H1 (cell line): ENCODE results near the gene FBXL14. TPM values are rescaled to one million over a fixed set of nuclear protein-coding genes. Genes with fewer than 3 reads are reported as not detected.

Source experiments
- BACH1 ChIP-seq: IDR thresholded peaks from 2 replicates; pipeline ENCODE4 v1.6.1; 2012; ENCODE audit warnings: low read length, improper control_type of control experiment
- CEBPB ChIP-seq: IDR thresholded peaks from 2 replicates; pipeline ENCODE4 v1.6.1; 2012; ENCODE audit warnings: low read depth, low read length
- CHD7 ChIP-seq: fragments of 300-600 bp; sonication (generic); IDR thresholded peaks from 2 replicates; pipeline ENCODE4 v1.7.1; 2012; ENCODE audit warnings: low read length, moderate library complexity, mild to moderate bottlenecking, inconsistent platforms; ENCODE audit not compliant: insufficient replicate concordance
- CREB1 ChIP-seq: IDR thresholded peaks from 2 replicates; pipeline ENCODE4 v1.6.1; 2012; ENCODE audit warnings: inconsistent platforms
- KDM4A ChIP-seq: IDR thresholded peaks from one replicate; pipeline ENCODE4 v1.7.1; 2012; ENCODE audit warnings: low read depth, mild to moderate bottlenecking, moderate library complexity, low read length, inconsistent platforms; ENCODE audit not compliant: severe bottlenecking
- MAFK ChIP-seq: IDR thresholded peaks from 2 replicates; pipeline ENCODE4 v1.6.1; 2012; ENCODE audit warnings: low read depth, mild to moderate bottlenecking, improper control_type of control experiment, low read length
- MAX ChIP-seq: IDR thresholded peaks from 2 replicates; pipeline ENCODE4 v1.6.1; 2012; ENCODE audit warnings: inconsistent platforms
- POLR2AphosphoS5 ChIP-seq: IDR thresholded peaks from 2 replicates; pipeline ENCODE4 v1.6.1; 2011; ENCODE audit warnings: low read depth, low read length
- RBBP5 ChIP-seq: IDR thresholded peaks from 2 replicates; pipeline ENCODE4 v1.7.1; 2012; ENCODE audit warnings: low read depth, mild to moderate bottlenecking, inconsistent platforms, low read length, moderate library complexity, borderline replicate concordance
- SIRT6 ChIP-seq: IDR thresholded peaks from one replicate; pipeline ENCODE4 v1.7.1; 2012; ENCODE audit warnings: low read length, inconsistent platforms
- SIX5 ChIP-seq: IDR thresholded peaks from 2 replicates; pipeline ENCODE4 v1.6.1; 2011; ENCODE audit warnings: mild to moderate bottlenecking, low read depth, low read length
- TAF1 ChIP-seq: IDR thresholded peaks from 2 replicates; pipeline ENCODE4 v1.6.1; 2011; ENCODE audit warnings: mild to moderate bottlenecking, low read depth, low read length
- TAF7 ChIP-seq: optimal IDR thresholded peaks from 2 replicates; pipeline ENCODE3; 2011; ENCODE audit warnings: low read depth, mild to moderate bottlenecking, inconsistent platforms, low read length, moderate library complexity, borderline replicate concordance
- TEAD4 ChIP-seq: IDR thresholded peaks from 2 replicates; pipeline ENCODE4 v1.6.1; 2012; ENCODE audit warnings: low read depth, low read length, inconsistent platforms, mixed read lengths
- polyA plus RNA-seq, 7 experiments: library from polyadenylated mRNA; depleted of rRNA in 3 of 7; stranded (reverse) in 5 of 7; unstranded in 2 of 7; fragments of >200 nt in 5 of 7; fragments of 200-250 nt in 2 of 7; gene quantifications; 1 replicate in 5 of 7; 2 replicates in 1 of 7; 4 replicates in 1 of 7; pipeline versions ENCODE4 v1.2.1 to v1.2.3, GENCODE V29; 2011 to 2013; ENCODE audit warnings: missing spikeins in 2 of 7, mixed read lengths in 2 of 7
- total RNA-seq: library from RNA; stranded (reverse); fragmentation: NEBNext Ultra II Directional; extraction: Animal tissue kit (Norgen Biotek cat#: 25700); gene quantifications from 2 replicates; pipeline ENCODE4 v1.2.1, GENCODE V29; 2021

FBXL14 gene
- total and polyA plus RNA-seq, 2 of the 8 experiments (the other 6 are each of a cell fraction or from before 2014, with no cell fraction given), result 5.5 to 9.6 TPM

- no peak for TF ChIP-seq CHD7
- no peak for TF ChIP-seq POLR2AphosphoS5
- TF ChIP-seq SIX5, result no peak
- no peak for TF ChIP-seq KDM4A
- TF ChIP-seq BACH1, result no peak
- no peak for TF ChIP-seq SIRT6
- TF ChIP-seq MAFK, result no peak
- no peak for TF ChIP-seq CEBPB
- TF ChIP-seq TEAD4, result no peak
- TF ChIP-seq CREB1, result no peak
- TF ChIP-seq TAF7, result no peak
- no peak for TF ChIP-seq RBBP5
- TF ChIP-seq MAX, result no peak
- no peak for TF ChIP-seq TAF1
Measured at GRCh38 chr12:1643043-1643442, 48.7 kb upstream of the FBXL14 start (continued).
